Activated CD4-positive, alpha-beta T cell treated with anti-CD3 and anti-CD28 coated beads for 36 hours (primary cell): ENCODE results near the gene AQP3. TPM values are rescaled to one million over a fixed set of nuclear protein-coding genes. Genes with fewer than 3 reads are reported as not detected.

Experiments
- ATAC-seq: fragments of 200-7000 bp; cut with Tn5 transposase; one replicate; pipeline ENCODE4 v1.10.0; 2021; ENCODE audit warnings: mild to moderate bottlenecking, moderate library complexity
- CTCF ChIA-PET: fragments of 350-600 bp; sonication (Branson Sonifier 250); formaldehyde crosslinking; loops from one replicate; lab custom pipeline; 2021; ENCODE audit warnings: antibody characterized with exemption; lab: Charles Lee
- POLR2A ChIA-PET: fragments of 350-600 bp; sonication (Branson Sonifier 250); formaldehyde crosslinking; loops from one replicate; lab custom pipeline; 2021; ENCODE audit warnings: antibody characterized with exemption, inconsistent platforms; lab: Charles Lee
- DNase-seq: peaks from one replicate; pipeline ENCODE4 v3.0.0-alpha.2; 2020
- H3K27ac Mint-ChIP-seq: one replicate; pipeline ENCODE4 v1.8.0; 2021; ENCODE audit warnings: mixed read lengths
- H3K27me3 Mint-ChIP-seq: one replicate; pipeline ENCODE4 v1.8.0; 2021; ENCODE audit warnings: mixed read lengths
- H3K36me3 Mint-ChIP-seq: one replicate; pipeline ENCODE4 v1.8.0; 2021; ENCODE audit warnings: low read depth, mixed read lengths
- H3K4me1 Mint-ChIP-seq: one replicate; pipeline ENCODE4 v1.8.0; 2021; ENCODE audit warnings: mixed read lengths
- H3K4me3 Mint-ChIP-seq: one replicate; pipeline ENCODE4 v1.8.0; 2021; ENCODE audit warnings: mild to moderate bottlenecking, moderate library complexity, mixed read lengths
- H3K9me3 Mint-ChIP-seq: one replicate; pipeline ENCODE4 v1.8.0; 2021; ENCODE audit warnings: low read depth, mixed read lengths
- intact Hi-C, 2 experiments: fragments of 100-400 bp; cut with DNase I in 1 of 2; cut with micrococcal nuclease in 1 of 2; formaldehyde crosslinking; loops; one replicate each; pipeline versions ENCODE4 v1.14.2 to v1.15.1; 2022 to 2024; cut with DNase I, micrococcal nuclease
- total RNA-seq, 2 experiments: library from RNA; stranded (reverse); gene quantifications; one replicate each; pipeline ENCODE4 v1.2.3, GENCODE V29; 2021

AQP3 gene
- total RNA-seq, 2 experiments from 2014 or later = 8.5 to 11.3 TPM

DNA sequence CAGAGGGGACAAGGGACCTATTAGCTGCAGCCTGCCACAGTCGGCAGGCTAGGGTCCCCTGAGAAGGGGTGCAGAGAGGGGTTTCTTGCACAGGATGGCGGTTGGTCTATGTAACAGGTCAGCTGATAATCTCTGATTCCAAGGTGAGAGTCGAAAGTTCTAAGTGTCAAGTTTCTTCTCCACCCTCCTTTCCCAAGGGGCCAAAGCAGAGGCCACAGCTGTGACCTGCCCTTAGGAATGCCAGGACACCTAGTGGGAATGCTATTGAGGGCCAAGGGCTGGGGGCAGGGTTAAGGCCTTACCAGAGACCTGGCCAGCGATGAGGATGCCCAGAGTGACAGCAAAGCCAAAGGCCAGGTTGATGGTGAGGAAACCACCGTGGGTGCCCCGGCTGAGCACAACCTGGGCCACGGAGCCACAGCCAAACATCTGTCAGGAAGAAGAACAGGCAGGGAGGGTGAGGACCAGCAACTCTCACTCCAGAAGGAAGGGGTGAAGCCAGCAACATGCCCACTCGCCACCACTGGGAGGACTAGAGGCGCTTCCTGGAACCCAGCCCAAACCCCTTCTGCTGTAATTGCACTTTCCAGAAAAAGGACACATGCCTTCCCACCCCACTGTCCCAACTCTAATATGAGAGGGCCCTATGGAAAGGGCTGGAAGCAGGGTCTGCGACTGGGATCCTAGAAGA is 3.8 kb downstream of the AQP3 start:
- intact Hi-C loops = no loop called here
- Mint-ChIP-seq H3K4me3 (no peak overlapping the region), H3K27me3 (no peaks in the 10 kb centered on the region), H3K27ac (no peak overlapping the region), H3K36me3 (peaks cover 4% of the 10 kb centered on the region), H3K9me3 (no peaks in the 10 kb centered on the region), H3K4me1 (peaks cover 38% of the 10 kb centered on the region)
- CTCF ChIA-PET = interaction anchor here (1.1 to 2.0 kb wide), 2 partner anchors 10 to 23 kb away, joined by 5 to 10 read pairs; no protein-coding TSS in a partner anchor
- POLR2A ChIA-PET = no interaction called here
- ATAC-seq (no peak), DNase-seq (no peak)

DNA sequence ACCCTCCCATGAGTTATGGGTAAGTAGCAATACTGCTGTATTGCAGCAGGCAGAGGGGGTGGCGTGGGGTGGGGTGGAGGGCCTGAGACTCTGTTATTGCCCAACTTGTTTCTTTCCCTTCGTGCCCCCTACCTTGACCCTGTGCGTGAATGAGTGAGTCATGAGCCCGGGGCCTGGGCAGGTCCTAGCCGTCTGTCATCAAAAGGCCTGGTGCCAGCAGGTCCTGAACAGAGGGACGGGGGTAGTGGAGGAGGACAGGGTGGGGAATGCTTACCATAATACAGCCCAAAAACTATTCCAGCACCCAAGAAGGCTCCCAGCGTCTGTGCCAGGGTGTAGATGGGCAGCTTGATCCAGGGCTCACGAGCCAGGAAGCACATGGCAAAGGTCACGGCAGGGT is 4.3 kb downstream of the AQP3 start:
- intact Hi-C loops = no loop called here
- H3K4me3 Mint-ChIP-seq = no peak overlapping the region
- peaks cover 4% of the 10 kb centered on the region for H3K36me3 Mint-ChIP-seq
- H3K9me3 Mint-ChIP-seq = no peaks in the 10 kb centered on the region
- DNase-seq = no peak
- no peak for ATAC-seq
- H3K27me3 Mint-ChIP-seq = no peaks in the 10 kb centered on the region
- no peak overlapping the region for H3K27ac Mint-ChIP-seq
- H3K4me1 Mint-ChIP-seq = peaks cover 33% of the 10 kb centered on the region
- ChIA-PET CTCF (no interaction called here), POLR2A (no interaction called here)

DNA sequence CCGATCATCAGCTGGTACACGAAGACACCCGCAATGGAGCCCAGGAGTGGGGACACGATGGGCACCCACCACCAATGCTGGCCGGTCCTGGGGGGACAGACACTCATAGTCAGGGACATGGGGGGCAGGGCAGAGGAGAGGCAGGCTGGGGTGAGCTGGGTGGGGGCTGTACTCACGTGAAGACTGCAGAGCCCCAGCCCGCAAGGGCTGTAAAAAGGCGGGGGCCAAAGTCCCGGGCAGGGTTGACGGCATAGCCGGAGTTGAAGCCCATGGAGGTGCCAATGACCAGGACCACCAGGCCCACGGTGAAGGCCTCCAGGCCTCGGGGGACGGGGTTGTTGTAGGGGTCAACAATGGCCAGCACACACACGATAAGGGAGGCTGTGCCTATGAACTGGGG is 5.3 kb downstream of the AQP3 start:
- CTCF ChIA-PET = interaction anchor here (1.2 kb wide), 2 partner anchors 10 to 11 kb away, joined by 3 to 4 read pairs; no protein-coding TSS in a partner anchor
- H3K36me3 Mint-ChIP-seq = peaks cover 4% of the 10 kb centered on the region
- H3K27me3 Mint-ChIP-seq = no peaks in the 10 kb centered on the region
- DNase-seq (no peak), ATAC-seq (no peak)
- H3K27ac Mint-ChIP-seq = no peak overlapping the region
- H3K9me3 Mint-ChIP-seq = no peaks in the 10 kb centered on the region
- H3K4me1 Mint-ChIP-seq = peaks cover 30% of the 10 kb centered on the region
- H3K4me3 Mint-ChIP-seq = no peak overlapping the region
- POLR2A ChIA-PET = no interaction called here
- intact Hi-C loops = no loop called here

DNA sequence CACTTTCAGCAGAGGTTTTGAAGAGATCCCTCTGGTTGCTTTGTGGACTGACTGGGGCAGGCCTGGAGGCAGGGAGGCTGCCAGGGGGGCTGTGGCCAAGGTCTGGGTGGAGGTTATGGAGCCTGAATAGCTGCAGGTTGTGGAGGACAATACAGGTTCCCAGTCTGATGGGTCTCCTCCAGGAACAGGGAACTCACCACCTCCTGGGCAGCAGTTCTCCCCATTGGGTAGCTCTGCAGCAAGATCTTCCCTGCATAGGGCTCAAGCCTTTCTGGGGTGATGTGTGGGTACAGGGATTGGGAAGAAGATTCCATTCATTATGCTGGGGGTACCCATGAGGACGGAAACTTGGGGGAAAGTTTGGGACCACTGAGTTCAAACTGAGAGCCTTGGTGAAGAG is 6.8 kb downstream of the AQP3 start:
- Mint-ChIP-seq H3K4me3 (no peak overlapping the region), H3K4me1 (peaks cover 15% of the 10 kb centered on the region), H3K27ac (no peak overlapping the region), H3K27me3 (no peaks in the 10 kb centered on the region), H3K9me3 (no peaks in the 10 kb centered on the region), H3K36me3 (peaks cover 4% of the 10 kb centered on the region)
- DNase-seq (no peak), ATAC-seq (no peak)
- CTCF ChIA-PET = interaction anchor here (0.6 to 1.1 kb wide), 4 partner anchors 7 to 1602 kb away, joined by 3 read pairs; no protein-coding TSS in a partner anchor
- intact Hi-C loops = no loop called here
- POLR2A ChIA-PET = no interaction called here

DNA sequence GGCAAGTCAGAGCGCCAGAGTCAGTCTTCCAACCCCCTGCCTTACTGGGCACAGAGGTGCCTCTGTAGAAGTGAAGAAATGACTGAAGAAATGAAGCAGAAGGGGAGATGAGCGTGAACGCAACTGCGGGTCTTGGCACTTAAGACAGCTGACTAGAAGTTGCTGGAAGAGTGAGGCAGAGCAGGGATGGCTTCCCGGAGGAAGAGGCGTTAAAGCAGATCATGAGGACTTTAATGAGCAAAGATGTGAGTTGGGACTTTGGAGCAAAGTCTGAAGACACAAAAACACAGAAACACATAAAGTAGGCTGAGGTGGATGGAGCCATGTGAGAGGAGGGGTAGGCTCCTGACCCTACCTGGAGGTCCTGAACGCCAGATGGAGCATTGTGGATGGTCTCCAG is 7.2 kb downstream of the AQP3 start:
- H3K36me3 Mint-ChIP-seq = peaks cover 4% of the 10 kb centered on the region
- H3K9me3 Mint-ChIP-seq = no peaks in the 10 kb centered on the region
- ATAC-seq (no peak), DNase-seq (no peak)
- H3K4me3 Mint-ChIP-seq = no peak overlapping the region
- CTCF ChIA-PET = interaction anchor here (0.6 to 1.4 kb wide), 4 partner anchors 8 to 1602 kb away, joined by 3 to 4 read pairs (median 3); no protein-coding TSS in a partner anchor
- POLR2A ChIA-PET = no interaction called here
- peaks cover 12% of the 10 kb centered on the region for H3K4me1 Mint-ChIP-seq
- H3K27me3 Mint-ChIP-seq = no peaks in the 10 kb centered on the region
- intact Hi-C loops = no loop called here
- H3K27ac Mint-ChIP-seq = no peak overlapping the region

DNA sequence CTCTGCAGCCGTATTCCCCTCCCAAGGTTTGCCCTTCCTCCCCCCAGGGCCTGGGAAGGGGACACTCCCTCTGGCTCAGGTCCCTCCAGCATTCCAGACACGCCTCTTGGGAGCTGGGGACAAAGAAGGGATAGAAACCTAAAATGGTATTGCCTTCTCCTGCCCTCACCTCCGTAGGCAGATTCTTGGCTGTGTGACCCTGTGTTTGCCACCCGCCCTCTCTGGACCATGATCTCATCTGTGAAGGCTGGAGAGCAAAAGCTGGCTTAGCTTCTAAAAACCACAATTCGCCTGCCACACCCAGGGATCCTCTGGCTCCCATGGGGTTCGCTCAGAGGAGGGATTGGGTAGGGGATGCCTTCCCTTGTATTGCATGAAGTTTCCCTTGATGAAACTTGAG is 7.7 kb downstream of the AQP3 start:
- DNase-seq (no peak), ATAC-seq (no peak)
- H3K4me1 Mint-ChIP-seq = peaks cover 7% of the 10 kb centered on the region
- H3K27ac Mint-ChIP-seq = no peak overlapping the region
- intact Hi-C loops = no loop called here
- CTCF ChIA-PET = interaction anchor here (1.4 kb wide), 1 partner anchor 27 kb away, joined by 4 read pairs; no protein-coding TSS in a partner anchor
- no peaks in the 10 kb centered on the region for H3K27me3 Mint-ChIP-seq
- peaks cover 4% of the 10 kb centered on the region for H3K36me3 Mint-ChIP-seq
- H3K4me3 Mint-ChIP-seq = no peak overlapping the region
- POLR2A ChIA-PET = no interaction called here
- H3K9me3 Mint-ChIP-seq = no peaks in the 10 kb centered on the region

DNA sequence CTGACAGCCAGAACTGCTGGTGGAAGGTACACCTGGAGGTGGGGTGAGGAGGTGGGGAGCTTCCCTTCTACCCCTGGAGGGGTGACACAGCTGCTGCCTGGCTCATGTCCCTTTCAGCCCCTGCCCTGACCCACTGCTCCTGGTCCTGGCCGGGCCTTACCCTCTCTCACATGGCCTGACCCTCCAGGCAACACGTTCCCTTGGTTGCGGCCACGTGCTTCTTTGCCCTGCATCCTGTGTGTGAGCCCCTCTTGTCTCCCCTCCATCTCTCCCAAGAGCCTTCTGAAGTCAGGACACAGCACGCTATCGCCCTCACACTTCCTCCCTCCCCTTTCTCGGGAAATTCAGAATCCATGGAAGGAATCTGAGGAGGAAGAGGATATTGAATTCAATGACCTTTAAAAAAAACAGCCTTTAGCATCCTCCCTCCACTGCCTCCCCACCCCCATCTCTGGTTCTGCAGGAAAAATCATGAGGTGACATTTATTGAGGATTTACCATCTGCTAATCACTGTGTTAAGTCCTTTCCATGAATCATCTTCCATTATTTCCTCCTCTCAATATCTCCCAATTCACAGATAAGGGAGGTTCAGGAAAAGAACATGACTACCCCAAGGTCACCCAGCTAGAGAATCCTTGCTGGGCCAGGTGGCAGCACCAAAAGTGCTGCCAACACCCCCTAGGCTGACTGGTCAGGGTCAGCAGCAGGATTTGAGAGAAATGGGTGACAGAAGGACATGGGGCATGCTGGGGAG is 8.3 kb downstream of the AQP3 start:
- no peak overlapping the region for H3K27ac Mint-ChIP-seq
- H3K4me1 Mint-ChIP-seq = peaks cover 4% of the 10 kb centered on the region
- H3K36me3 Mint-ChIP-seq = peaks cover 4% of the 10 kb centered on the region
- intact Hi-C loops = no loop called here
- H3K4me3 Mint-ChIP-seq = no peak overlapping the region
- DNase-seq (no peak), ATAC-seq (no peak)
- no peaks in the 10 kb centered on the region for H3K27me3 Mint-ChIP-seq
- H3K9me3 Mint-ChIP-seq = no peaks in the 10 kb centered on the region
- ChIA-PET CTCF (interaction anchor here (1.4 kb wide), 1 partner anchor 27 kb away, joined by 4 read pairs; no protein-coding TSS in a partner anchor), POLR2A (no interaction called here)

DNA sequence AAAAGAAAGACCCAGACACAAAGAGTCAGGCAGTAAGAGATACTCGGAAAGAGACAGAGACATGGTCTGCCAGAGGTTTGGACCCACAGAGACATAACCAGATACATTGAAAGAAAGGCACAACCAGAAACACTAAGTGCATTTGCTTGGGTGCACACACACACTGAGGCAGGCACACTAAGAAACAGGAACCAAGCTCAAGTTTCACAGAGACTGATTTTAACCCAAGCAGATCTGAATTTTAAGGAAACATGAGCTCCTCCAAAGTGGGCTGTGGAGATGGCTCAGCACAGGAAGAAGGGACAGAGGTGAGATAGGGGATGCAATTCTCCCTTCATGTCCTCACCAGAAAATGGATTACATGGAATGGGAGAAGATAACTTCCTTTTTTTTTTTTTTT is 9.5 kb downstream of the AQP3 start:
- Mint-ChIP-seq H3K4me1 (peaks cover 5% of the 10 kb centered on the region), H3K4me3 (no peak overlapping the region), H3K9me3 (no peaks in the 10 kb centered on the region), H3K27ac (no peak overlapping the region), H3K27me3 (no peaks in the 10 kb centered on the region), H3K36me3 (peaks cover 4% of the 10 kb centered on the region)
- intact Hi-C loops = no loop called here
- POLR2A ChIA-PET = interaction anchor here (0.5 kb wide), 1 partner anchor 29 kb away, joined by 3 read pairs; no protein-coding TSS in a partner anchor
- DNase-seq (no peak), ATAC-seq (no peak)
- CTCF ChIA-PET = interaction anchor here (0.9 kb wide), 2 partner anchors 9 to 18 kb away, joined by 3 to 4 read pairs; no protein-coding TSS in a partner anchor

DNA sequence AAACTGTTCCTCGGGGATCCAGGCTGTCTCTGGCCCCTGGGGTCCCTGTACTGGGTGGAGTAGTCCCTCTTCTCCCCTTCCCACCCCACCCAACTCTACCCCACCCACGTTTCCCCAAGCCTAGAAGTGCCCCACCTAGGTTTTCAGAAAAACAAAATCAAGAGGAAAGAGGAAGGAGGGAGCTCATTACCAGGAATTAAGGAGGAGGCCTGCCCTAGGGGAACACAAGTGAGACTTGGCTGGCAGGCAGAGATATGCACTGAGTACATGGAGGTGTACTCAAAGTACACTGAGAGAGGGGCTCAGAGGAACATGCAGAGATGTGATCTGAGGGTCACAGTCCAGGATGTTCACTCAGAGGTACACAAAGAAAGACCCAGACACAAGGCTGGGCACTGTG is 10.2 kb downstream of the AQP3 start:
- Mint-ChIP-seq H3K36me3 (peaks cover 2% of the 10 kb centered on the region), H3K27me3 (no peaks in the 10 kb centered on the region), H3K27ac (no peak overlapping the region), H3K4me1 (peaks cover 5% of the 10 kb centered on the region), H3K4me3 (no peak overlapping the region), H3K9me3 (no peaks in the 10 kb centered on the region)
- ChIA-PET CTCF (interaction anchor here (0.9 kb wide), 1 partner anchor 9 kb away, joined by 4 read pairs; no protein-coding TSS in a partner anchor), POLR2A (no interaction called here)
- intact Hi-C loops = no loop called here
- no peak for DNase-seq
- no peak for ATAC-seq

DNA sequence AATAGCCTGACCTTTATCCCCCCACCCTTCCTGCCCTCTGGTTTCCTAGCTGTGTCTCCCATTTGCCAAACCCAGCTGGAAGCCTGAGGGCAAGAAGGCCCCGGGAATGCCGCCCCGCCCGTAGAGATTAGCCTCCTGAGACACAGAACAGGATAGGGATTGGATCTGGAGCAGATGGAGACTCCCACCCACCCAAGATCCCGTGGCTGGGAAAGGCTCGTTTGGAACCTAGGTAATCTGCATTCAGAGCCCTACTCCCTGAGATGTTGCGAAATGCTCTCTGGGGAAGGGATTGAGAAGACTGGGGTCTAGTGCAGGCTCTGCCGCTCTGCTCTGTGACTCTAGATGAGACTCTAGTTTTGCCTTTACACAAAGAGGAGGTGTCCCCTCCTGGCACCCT is 10.9 kb downstream of the AQP3 start:
- Mint-ChIP-seq H3K27me3 (no peaks in the 10 kb centered on the region), H3K4me1 (peaks cover 7% of the 10 kb centered on the region), H3K36me3 (peaks cover under 1% of the 10 kb centered on the region), H3K9me3 (no peaks in the 10 kb centered on the region), H3K27ac (no peak overlapping the region), H3K4me3 (no peak overlapping the region)
- intact Hi-C loops = no loop called here
- DNase-seq = no peak
- ATAC-seq = no peak
- ChIA-PET CTCF (interaction anchor here (1.5 kb wide), 1 partner anchor 11 kb away, joined by 3 read pairs; the partner anchor contains the start of gene AQP3), POLR2A (no interaction called here)

DNA sequence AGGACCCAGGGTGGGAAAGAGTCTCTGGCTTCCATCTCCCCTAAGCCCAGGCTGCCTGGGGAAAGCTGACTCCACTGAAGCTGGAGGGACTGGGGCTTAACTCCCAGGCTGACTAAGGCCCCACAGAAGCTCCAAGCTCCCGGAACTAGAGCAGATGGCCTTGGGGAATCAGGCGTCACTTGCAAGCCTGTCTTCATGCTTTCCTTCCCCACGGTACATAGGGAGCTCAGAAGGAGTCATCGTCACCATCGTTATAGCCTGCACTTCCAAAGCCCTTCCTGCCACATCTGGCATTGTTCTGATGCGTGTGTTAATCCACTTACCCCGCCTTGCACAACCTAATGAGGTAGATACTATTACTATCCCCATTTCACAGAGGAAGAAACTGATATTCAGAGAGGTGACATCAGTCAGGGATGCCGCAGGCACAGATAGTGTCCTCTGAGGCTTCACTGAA is 11.5 kb downstream of the AQP3 start:
- CTCF ChIA-PET = interaction anchor here (0.6 to 5.4 kb wide), 6 partner anchors 11 to 174 kb away, joined by 3 to 34 read pairs (median 3); partner anchors contain the start of gene AQP3
- no peaks in the 10 kb centered on the region for H3K36me3 Mint-ChIP-seq

More for the DNA sequence above, 11.5 kb downstream of the AQP3 start:
- POLR2A ChIA-PET = no interaction called here
- Mint-ChIP-seq H3K27me3 (no peaks in the 10 kb centered on the region), H3K4me3 (no peak overlapping the region), H3K9me3 (no peaks in the 10 kb centered on the region), H3K4me1 (peaks cover 12% of the 10 kb centered on the region), H3K27ac (no peak overlapping the region)
- ATAC-seq = no peak
- DNase-seq = no peak
- intact Hi-C loops = no loop called here
